GM23338 (cell line): ENCODE results near the gene ZNF256. TPM values are rescaled to one million over a fixed set of nuclear protein-coding genes. Genes with fewer than 3 reads are reported as not detected.

Experiments
- ATAC-seq: fragments of 200-7000 bp; cut with Tn5 transposase; 3 replicates; pipeline ENCODE4 v1.9.1; 2020
- DNase-seq: peaks from one replicate; pipeline ENCODE4 v3.0.0-alpha.2; 2015; ENCODE audit warnings: low spot score
- H2AFZ ChIP-seq: fragments of 200-600 bp; sonication (generic); 2 replicates; pipeline ENCODE4 v1.8.0; 2016; ENCODE audit warnings: antibody characterized with exemption, mild to moderate bottlenecking, moderate library complexity
- H3F3A ChIP-seq: fragments of 200-600 bp; sonication (generic); replicated peaks from 2 replicates; pipeline ENCODE4 v1.8.0; 2017; ENCODE audit warnings: antibody characterized with exemption, mixed run types, low read depth
- H3K27ac ChIP-seq: fragments of 200-600 bp; sonication (generic); 2 replicates; pipeline ENCODE4 v1.6.1; 2016; ENCODE audit warnings: low read depth
- H3K27me3 ChIP-seq: fragments of 200-600 bp; sonication (generic); 2 replicates; pipeline ENCODE4 v1.8.0; 2016; ENCODE audit warnings: mild to moderate bottlenecking, mixed run types, moderate library complexity; ENCODE audit not compliant: insufficient read depth
- H3K36me3 ChIP-seq: fragments of 200-600 bp; sonication (generic); 2 replicates; pipeline ENCODE4 v1.8.0; 2016; ENCODE audit warnings: mild to moderate bottlenecking; ENCODE audit not compliant: insufficient read depth
- H3K4me1 ChIP-seq: fragments of 200-600 bp; sonication (generic); 2 replicates; pipeline ENCODE4 v1.8.0; 2016; ENCODE audit warnings: mild to moderate bottlenecking, moderate library complexity; ENCODE audit not compliant: insufficient read depth
- H3K4me2 ChIP-seq: fragments of 200-600 bp; sonication (generic); 2 replicates; pipeline ENCODE4 v1.7.1; 2017; ENCODE audit warnings: mixed run types
- H3K4me3 ChIP-seq: fragments of 200-600 bp; sonication (generic); 2 replicates; pipeline ENCODE4 v1.6.1; 2016; ENCODE audit warnings: mixed run types
- H3K79me2 ChIP-seq: fragments of 200-600 bp; sonication (generic); replicated peaks from 2 replicates; pipeline ENCODE4 v1.8.0; 2017; ENCODE audit warnings: mild to moderate bottlenecking; ENCODE audit not compliant: insufficient read depth
- H3K9me2 ChIP-seq: fragments of 200-600 bp; sonication (generic); 2 replicates; pipeline ENCODE4 v1.8.0; 2017; ENCODE audit not compliant: insufficient read depth
- H4K20me1 ChIP-seq: fragments of 200-600 bp; sonication (generic); replicated peaks from 2 replicates; pipeline ENCODE4 v1.8.0; 2017; ENCODE audit warnings: mild to moderate bottlenecking; ENCODE audit not compliant: insufficient read depth
- H3K27ac Mint-ChIP-seq: 2 replicates; pipeline ENCODE4 v1.8.0; 2020; ENCODE audit warnings: inconsistent platforms, mild to moderate bottlenecking, moderate library complexity, mixed read lengths
- H3K27me3 Mint-ChIP-seq: 3 replicates; pipeline ENCODE4 v1.8.0; 2022; ENCODE audit warnings: low read depth, mild to moderate bottlenecking, moderate library complexity, mixed read lengths, inconsistent platforms; ENCODE audit not compliant: insufficient read depth, poor library complexity
- H3K36me3 Mint-ChIP-seq: 3 replicates; pipeline ENCODE4 v1.8.0; 2021; ENCODE audit warnings: low read depth, mild to moderate bottlenecking, inconsistent platforms, moderate library complexity, mixed read lengths
- H3K4me1 Mint-ChIP-seq: 3 replicates; pipeline ENCODE4 v1.8.0; 2020; ENCODE audit warnings: mild to moderate bottlenecking, inconsistent platforms, mixed read lengths
- H3K4me3 Mint-ChIP-seq: 3 replicates; pipeline ENCODE4 v1.8.0; 2021; ENCODE audit warnings: moderate library complexity, mild to moderate bottlenecking, inconsistent platforms, mixed read lengths
- H3K9me3 Mint-ChIP-seq: 3 replicates; pipeline ENCODE4 v1.8.0; 2020; ENCODE audit warnings: moderate library complexity, mild to moderate bottlenecking, inconsistent platforms, mixed read lengths
- POLR2AphosphoS5 ChIP-seq: IDR thresholded peaks from 2 replicates; pipeline ENCODE4 v1.6.1; 2016; ENCODE audit warnings: antibody characterized with exemption, low read depth
- STAT1 ChIP-seq: IDR thresholded peaks from one replicate; pipeline ENCODE4 v1.6.1; 2016; ENCODE audit warnings: antibody characterized with exemption; ENCODE audit not compliant: unreplicated experiment
- ZNF114 ChIP-seq: fragments of 250-450 bp; sonication (Bioruptor Pico); IDR thresholded peaks from 2 replicates; pipeline ENCODE4 v1.5.0; 2020; ENCODE audit warnings: mild to moderate bottlenecking, moderate library complexity
- polyA plus RNA-seq: library from polyadenylated mRNA; unstranded; fragments of >200 nt; fragmentation: Nextera tagmentation; extraction: Ambion mirVana; gene quantifications from 2 replicates; pipeline ENCODE4 v1.2.1, GENCODE V29; 2016
- total RNA-seq: library from RNA; depleted of rRNA; stranded (reverse); fragments of >200 nt; shearing (Covaris generic); gene quantifications from 2 replicates; pipeline ENCODE4 v1.2.3, GENCODE V29; 2014
- TF ChIP-seq, protein P1 (sequence below), 2 experiments: fragments of 200-600 bp in 1 of 2; sonication (generic) in 1 of 2; conservative IDR thresholded peaks; 2 replicates each; pipeline versions ENCODE4 v1.5.1 to v1.6.1; 2016 to 2017; ENCODE audit warnings: antibody characterized with exemption in 2 of 2, low read depth in 2 of 2, mild to moderate bottlenecking in 2 of 2, moderate library complexity in 1 of 2
- TF ChIP-seq, protein P2 (sequence below): fragments of 250-450 bp; sonication (Bioruptor Pico); IDR thresholded peaks from 2 replicates; pipeline ENCODE4 v1.5.0; 2020; ENCODE audit warnings: mild to moderate bottlenecking, moderate library complexity
- TF ChIP-seq, protein P3 (sequence below): IDR thresholded peaks from 2 replicates; pipeline ENCODE4 v1.6.1; 2016; ENCODE audit warnings: antibody characterized with exemption

The ZNF256 gene
- total and polyA plus RNA-seq, 2 experiments from 2014 or later = 8.8 to 16.2 TPM

DNA sequence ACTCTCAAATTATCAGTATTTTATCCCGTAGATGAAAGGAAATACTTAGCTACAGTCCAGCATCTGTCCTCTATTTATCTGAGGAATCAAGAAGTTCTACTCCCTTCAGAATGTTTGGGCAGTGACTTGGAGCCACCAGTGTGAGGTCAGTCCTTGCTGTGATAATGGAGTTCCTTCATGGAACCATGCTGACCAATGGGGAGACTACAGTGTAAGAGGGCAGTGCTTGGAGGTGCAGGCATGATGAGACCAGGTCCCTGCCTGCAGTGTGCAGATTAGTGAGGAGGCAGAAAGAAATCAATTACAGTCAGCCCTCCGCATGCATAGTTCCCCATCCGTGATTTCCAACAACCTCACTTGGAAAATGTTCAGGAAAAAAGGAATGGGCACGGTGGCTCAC is 26.9 kb upstream of the ZNF256 start, which contains the start of gene C19orf18:
Gene C19orf18 (minus strand): TSS at position 101 of the 400 bp plus-strand sequence. CDS start 102 bp downstream, outside the sequence.
- DNase-seq = no peak
- no peaks in the 10 kb centered on the region for H3K79me2 ChIP-seq
- Mint-ChIP-seq H3K4me1 (no peaks in the 10 kb centered on the region), H3K27ac (no peak within 1 kb of the TSS), H3K9me3 (peaks cover 97% of the 10 kb centered on the region), H3K36me3 (peaks cover 84% of the 10 kb centered on the region), H3K27me3 (peaks cover 5% of the 10 kb centered on the region), H3K4me3 (no peak within 1 kb of the TSS)
- H3K4me1 ChIP-seq = no peaks in the 10 kb centered on the region
- peaks cover 32% of the 10 kb centered on the region for H3K36me3 ChIP-seq
- no peak within 1 kb of the TSS for H2AFZ ChIP-seq
- TF ChIP-seq, protein P1, sequence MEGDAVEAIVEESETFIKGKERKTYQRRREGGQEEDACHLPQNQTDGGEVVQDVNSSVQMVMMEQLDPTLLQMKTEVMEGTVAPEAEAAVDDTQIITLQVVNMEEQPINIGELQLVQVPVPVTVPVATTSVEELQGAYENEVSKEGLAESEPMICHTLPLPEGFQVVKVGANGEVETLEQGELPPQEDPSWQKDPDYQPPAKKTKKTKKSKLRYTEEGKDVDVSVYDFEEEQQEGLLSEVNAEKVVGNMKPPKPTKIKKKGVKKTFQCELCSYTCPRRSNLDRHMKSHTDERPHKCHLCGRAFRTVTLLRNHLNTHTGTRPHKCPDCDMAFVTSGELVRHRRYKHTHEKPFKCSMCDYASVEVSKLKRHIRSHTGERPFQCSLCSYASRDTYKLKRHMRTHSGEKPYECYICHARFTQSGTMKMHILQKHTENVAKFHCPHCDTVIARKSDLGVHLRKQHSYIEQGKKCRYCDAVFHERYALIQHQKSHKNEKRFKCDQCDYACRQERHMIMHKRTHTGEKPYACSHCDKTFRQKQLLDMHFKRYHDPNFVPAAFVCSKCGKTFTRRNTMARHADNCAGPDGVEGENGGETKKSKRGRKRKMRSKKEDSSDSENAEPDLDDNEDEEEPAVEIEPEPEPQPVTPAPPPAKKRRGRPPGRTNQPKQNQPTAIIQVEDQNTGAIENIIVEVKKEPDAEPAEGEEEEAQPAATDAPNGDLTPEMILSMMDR (conservative IDR thresholded peaks at IDR 0.05; ENCODE audit: low read depth in 2 of 2) = no peak
- no peak for TF ChIP-seq POLR2AphosphoS5
- no peaks in the 10 kb centered on the region for H3K27me3 ChIP-seq
- H3K27ac ChIP-seq = no peak within 1 kb of the TSS
- no peak within 1 kb of the TSS for H3K4me3 ChIP-seq
- H3K4me2 ChIP-seq = no peak within 1 kb of the TSS
- H3F3A ChIP-seq = no peaks in the 10 kb centered on the region
- no peak for ATAC-seq
- no peaks in the 10 kb centered on the region for H3K9me2 ChIP-seq
- no peaks in the 10 kb centered on the region for H4K20me1 ChIP-seq

DNA sequence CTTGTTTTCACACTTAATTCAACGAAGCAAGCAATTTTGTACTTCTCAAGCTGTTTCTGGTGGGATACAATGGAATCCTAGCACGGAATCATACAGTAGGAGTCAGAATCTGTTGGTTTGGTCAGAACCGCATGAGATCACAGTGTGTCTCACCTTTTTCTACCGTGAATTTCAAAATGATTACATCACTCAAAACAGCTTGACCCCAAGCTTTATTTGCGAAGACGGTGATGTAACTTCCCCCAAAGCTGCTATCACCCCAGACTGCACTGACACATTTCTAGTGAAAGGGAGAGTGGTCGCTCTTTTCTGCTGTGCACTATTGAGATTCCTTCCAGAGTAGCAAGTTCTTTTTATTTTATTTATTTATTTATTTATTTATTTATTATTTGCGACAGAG is 17.3 kb upstream of the ZNF256 start:
- Histone ChIP-seq H3K36me3 (no peaks in the 10 kb centered on the region), H3K4me2 (no peak overlapping the region), H4K20me1 (no peaks in the 10 kb centered on the region), H2AFZ (no peak overlapping the region), H3K9me2 (no peaks in the 10 kb centered on the region), H3K27me3 (no peaks in the 10 kb centered on the region), H3F3A (no peaks in the 10 kb centered on the region), H3K4me1 (no peaks in the 10 kb centered on the region), H3K27ac (no peak overlapping the region), H3K4me3 (no peak overlapping the region), H3K79me2 (no peaks in the 10 kb centered on the region)
- no peaks in the 10 kb centered on the region for H3K4me1 Mint-ChIP-seq
- ATAC-seq (no peak), DNase-seq (no peak)
- peaks cover 27% of the 10 kb centered on the region for H3K36me3 Mint-ChIP-seq
- peaks cover 80% of the 10 kb centered on the region for H3K9me3 Mint-ChIP-seq
- peaks cover 6% of the 10 kb centered on the region for H3K27me3 Mint-ChIP-seq
- no peak overlapping the region for H3K4me3 Mint-ChIP-seq
- H3K27ac Mint-ChIP-seq = no peak overlapping the region
- TF ChIP-seq, protein P2, sequence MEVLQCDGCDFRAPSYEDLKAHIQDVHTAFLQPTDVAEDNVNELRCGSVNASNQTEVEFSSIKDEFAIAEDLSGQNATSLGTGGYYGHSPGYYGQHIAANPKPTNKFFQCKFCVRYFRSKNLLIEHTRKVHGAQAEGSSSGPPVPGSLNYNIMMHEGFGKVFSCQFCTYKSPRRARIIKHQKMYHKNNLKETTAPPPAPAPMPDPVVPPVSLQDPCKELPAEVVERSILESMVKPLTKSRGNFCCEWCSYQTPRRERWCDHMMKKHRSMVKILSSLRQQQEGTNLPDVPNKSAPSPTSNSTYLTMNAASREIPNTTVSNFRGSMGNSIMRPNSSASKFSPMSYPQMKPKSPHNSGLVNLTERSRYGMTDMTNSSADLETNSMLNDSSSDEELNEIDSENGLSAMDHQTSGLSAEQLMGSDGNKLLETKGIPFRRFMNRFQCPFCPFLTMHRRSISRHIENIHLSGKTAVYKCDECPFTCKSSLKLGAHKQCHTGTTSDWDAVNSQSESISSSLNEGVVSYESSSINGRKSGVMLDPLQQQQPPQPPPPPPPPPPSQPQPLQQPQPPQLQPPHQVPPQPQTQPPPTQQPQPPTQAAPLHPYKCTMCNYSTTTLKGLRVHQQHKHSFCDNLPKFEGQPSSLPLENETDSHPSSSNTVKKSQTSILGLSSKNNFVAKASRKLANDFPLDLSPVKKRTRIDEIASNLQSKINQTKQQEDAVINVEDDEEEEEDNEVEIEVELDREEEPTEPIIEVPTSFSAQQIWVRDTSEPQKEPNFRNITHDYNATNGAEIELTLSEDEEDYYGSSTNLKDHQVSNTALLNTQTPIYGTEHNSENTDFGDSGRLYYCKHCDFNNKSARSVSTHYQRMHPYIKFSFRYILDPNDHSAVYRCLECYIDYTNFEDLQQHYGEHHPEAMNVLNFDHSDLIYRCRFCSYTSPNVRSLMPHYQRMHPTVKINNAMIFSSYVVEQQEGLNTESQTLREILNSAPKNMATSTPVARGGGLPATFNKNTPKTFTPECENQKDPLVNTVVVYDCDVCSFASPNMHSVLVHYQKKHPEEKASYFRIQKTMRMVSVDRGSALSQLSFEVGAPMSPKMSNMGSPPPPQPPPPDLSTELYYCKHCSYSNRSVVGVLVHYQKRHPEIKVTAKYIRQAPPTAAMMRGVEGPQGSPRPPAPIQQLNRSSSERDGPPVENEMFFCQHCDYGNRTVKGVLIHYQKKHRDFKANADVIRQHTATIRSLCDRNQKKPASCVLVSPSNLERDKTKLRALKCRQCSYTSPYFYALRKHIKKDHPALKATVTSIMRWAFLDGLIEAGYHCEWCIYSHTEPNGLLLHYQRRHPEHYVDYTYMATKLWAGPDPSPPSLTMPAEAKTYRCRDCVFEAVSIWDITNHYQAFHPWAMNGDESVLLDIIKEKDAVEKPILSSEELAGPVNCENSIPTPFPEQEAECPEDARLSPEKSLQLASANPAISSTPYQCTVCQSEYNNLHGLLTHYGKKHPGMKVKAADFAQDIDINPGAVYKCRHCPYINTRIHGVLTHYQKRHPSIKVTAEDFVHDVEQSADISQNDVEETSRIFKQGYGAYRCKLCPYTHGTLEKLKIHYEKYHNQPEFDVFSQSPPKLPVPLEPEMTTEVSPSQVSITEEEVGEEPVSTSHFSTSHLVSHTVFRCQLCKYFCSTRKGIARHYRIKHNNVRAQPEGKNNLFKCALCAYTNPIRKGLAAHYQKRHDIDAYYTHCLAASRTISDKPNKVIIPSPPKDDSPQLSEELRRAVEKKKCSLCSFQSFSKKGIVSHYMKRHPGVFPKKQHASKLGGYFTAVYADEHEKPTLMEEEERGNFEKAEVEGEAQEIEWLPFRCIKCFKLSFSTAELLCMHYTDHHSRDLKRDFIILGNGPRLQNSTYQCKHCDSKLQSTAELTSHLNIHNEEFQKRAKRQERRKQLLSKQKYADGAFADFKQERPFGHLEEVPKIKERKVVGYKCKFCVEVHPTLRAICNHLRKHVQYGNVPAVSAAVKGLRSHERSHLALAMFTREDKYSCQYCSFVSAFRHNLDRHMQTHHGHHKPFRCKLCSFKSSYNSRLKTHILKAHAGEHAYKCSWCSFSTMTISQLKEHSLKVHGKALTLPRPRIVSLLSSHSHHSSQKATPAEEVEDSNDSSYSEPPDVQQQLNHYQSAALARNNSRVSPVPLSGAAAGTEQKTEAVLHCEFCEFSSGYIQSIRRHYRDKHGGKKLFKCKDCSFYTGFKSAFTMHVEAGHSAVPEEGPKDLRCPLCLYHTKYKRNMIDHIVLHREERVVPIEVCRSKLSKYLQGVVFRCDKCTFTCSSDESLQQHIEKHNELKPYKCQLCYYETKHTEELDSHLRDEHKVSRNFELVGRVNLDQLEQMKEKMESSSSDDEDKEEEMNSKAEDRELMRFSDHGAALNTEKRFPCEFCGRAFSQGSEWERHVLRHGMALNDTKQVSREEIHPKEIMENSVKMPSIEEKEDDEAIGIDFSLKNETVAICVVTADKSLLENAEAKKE (CRISPR knock-in tag) = no peak
- TF ChIP-seq, protein P3, sequence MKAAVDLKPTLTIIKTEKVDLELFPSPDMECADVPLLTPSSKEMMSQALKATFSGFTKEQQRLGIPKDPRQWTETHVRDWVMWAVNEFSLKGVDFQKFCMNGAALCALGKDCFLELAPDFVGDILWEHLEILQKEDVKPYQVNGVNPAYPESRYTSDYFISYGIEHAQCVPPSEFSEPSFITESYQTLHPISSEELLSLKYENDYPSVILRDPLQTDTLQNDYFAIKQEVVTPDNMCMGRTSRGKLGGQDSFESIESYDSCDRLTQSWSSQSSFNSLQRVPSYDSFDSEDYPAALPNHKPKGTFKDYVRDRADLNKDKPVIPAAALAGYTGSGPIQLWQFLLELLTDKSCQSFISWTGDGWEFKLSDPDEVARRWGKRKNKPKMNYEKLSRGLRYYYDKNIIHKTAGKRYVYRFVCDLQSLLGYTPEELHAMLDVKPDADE = no peak
- TF ChIP-seq POLR2AphosphoS5 (no peak), STAT1 (no peak), ZNF114 (CRISPR knock-in tag) (no peak)
- TF ChIP-seq, protein P1 (conservative IDR thresholded peaks at IDR 0.05; ENCODE audit: low read depth in 2 of 2) = no peak
